Breast epithelium (tissue), 3 donors: ENCODE data around the gene KCNK3.

Experiments used
- POLR2A ChIP-seq: fragments of 450-650 bp; IDR thresholded peaks from one replicate; pipeline ENCODE4 v1.6.1; 2016; ENCODE audit warnings: antibody characterized with exemption, mild to moderate bottlenecking, moderate library complexity
- POLR2AphosphoS5 ChIP-seq, 3 donors: sonication (generic); formaldehyde crosslinking; IDR thresholded peaks; one replicate each; pipeline ENCODE4 v1.6.1; 2017; ENCODE audit warnings: antibody characterized with exemption in 3 of 3
- TF ChIP-seq, protein P1 (sequence below), 3 donors: fragments of 450-650 bp; IDR thresholded peaks; one replicate each; pipeline ENCODE4 v1.5.1; 2016 to 2017; ENCODE audit warnings: antibody characterized with exemption in 3 of 3, mild to moderate bottlenecking in 3 of 3, moderate library complexity in 3 of 3

DNA sequence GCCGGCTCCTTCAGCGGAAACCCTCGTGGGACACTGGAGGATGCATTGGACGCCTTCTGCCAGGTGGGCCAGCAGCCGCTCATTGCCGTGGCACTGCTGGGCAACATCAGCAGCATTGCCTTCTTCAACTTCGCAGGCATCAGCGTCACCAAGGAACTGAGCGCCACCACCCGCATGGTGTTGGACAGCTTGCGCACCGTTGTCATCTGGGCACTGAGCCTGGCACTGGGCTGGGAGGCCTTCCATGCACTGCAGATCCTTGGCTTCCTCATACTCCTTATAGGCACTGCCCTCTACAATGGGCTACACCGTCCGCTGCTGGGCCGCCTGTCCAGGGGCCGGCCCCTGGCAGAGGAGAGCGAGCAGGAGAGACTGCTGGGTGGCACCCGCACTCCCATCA is 85.6 kb downstream of the KCNK3 start:
- TF ChIP-seq, protein P1, sequence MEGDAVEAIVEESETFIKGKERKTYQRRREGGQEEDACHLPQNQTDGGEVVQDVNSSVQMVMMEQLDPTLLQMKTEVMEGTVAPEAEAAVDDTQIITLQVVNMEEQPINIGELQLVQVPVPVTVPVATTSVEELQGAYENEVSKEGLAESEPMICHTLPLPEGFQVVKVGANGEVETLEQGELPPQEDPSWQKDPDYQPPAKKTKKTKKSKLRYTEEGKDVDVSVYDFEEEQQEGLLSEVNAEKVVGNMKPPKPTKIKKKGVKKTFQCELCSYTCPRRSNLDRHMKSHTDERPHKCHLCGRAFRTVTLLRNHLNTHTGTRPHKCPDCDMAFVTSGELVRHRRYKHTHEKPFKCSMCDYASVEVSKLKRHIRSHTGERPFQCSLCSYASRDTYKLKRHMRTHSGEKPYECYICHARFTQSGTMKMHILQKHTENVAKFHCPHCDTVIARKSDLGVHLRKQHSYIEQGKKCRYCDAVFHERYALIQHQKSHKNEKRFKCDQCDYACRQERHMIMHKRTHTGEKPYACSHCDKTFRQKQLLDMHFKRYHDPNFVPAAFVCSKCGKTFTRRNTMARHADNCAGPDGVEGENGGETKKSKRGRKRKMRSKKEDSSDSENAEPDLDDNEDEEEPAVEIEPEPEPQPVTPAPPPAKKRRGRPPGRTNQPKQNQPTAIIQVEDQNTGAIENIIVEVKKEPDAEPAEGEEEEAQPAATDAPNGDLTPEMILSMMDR (IDR thresholded peaks at IDR 0.05): no peak
- TF ChIP-seq POLR2AphosphoS5 (IDR thresholded peaks at IDR 0.05) (no peak), POLR2A (no peak)
